ENCODE data around the gene SPOPL.
"Not testable (repeated sequence)": the region's sequence is repeated elsewhere in the genome, so short reads cannot be mapped to it uniquely, and the experiment has no call there.

Gene SPOPL

GRCh38 chr2:138454761-138455160 is 46.8 kb upstream of the SPOPL start:
- no peak for DNase-seq (ENCODE audit: low read depth in 1 of 2, low spot score in 1 of 2)
- no peak overlapping the region for H3K4me3 ChIP-seq (replicated peaks; ENCODE audit: insufficient read depth, low read length)
- TF ChIP-seq CTCF (IDR thresholded peaks at IDR 0.05; ENCODE audit: insufficient read depth, low read length) (no peak), SPI1 (IDR thresholded peaks at IDR 0.05; ENCODE audit: borderline replicate concordance, low read depth) (no peak), POLR2AphosphoS5 (IDR thresholded peaks at IDR 0.05; ENCODE audit: low read depth) (no peak), REST (IDR thresholded peaks at IDR 0.05; ENCODE audit: insufficient replicate concordance, low read depth) (no peak), GABPA (IDR thresholded peaks at IDR 0.05; ENCODE audit: low read depth) (no peak)
- no peak overlapping the region for H3K27ac ChIP-seq (replicated peaks)
- H3K27me3 ChIP-seq (ENCODE audit: insufficient read depth, poor library complexity, severe bottlenecking), result no peaks in the 10 kb centered on the region

GRCh38 chr2:138455275-138455674 is 46.3 kb upstream of the SPOPL start:
- Histone ChIP-seq H3K4me3 (replicated peaks; ENCODE audit: insufficient read depth, low read length) (no peak overlapping the region), H3K27me3 (ENCODE audit: insufficient read depth, poor library complexity, severe bottlenecking) (no peaks in the 10 kb centered on the region), H3K27ac (replicated peaks) (no peak overlapping the region)
- no peak for TF ChIP-seq CTCF (IDR thresholded peaks at IDR 0.05; ENCODE audit: insufficient read depth, low read length)
- TF ChIP-seq GABPA (IDR thresholded peaks at IDR 0.05; ENCODE audit: low read depth), result no peak
- TF ChIP-seq POLR2AphosphoS5 (IDR thresholded peaks at IDR 0.05; ENCODE audit: low read depth), result no peak
- no peak for TF ChIP-seq SPI1 (IDR thresholded peaks at IDR 0.05; ENCODE audit: borderline replicate concordance, low read depth)
- TF ChIP-seq REST (IDR thresholded peaks at IDR 0.05; ENCODE audit: insufficient replicate concordance, low read depth), result no peak
- DNase-seq (ENCODE audit: low read depth in 1 of 2, low spot score in 1 of 2), result no peak

DNA sequence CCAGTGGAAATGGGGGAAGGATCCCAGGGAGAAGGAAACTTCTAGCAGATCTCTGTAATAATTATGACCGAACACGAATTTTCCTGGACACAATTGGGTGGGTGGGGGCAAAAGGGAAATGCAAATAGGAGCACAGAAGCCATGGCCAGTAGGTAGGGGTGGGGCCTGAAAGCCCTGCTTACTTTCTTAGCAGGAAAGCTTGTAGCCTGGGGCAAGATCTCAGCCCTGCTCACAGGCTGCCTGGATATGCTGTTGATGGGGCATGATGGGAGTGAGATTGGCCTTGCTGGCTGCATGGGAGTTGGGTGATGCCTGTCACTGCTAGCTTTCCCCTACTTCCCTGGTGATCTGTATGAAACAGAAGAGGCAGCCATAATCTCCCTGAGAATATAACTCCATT is 45.9 kb upstream of the SPOPL start:
- DNase-seq (ENCODE audit: low read depth in 1 of 2, low spot score in 1 of 2), result no peak
- no peak overlapping the region for H3K4me3 ChIP-seq (replicated peaks; ENCODE audit: insufficient read depth, low read length)
- no peaks in the 10 kb centered on the region for H3K27me3 ChIP-seq (ENCODE audit: insufficient read depth, poor library complexity, severe bottlenecking)
- no peak overlapping the region for H3K27ac ChIP-seq (replicated peaks)
- TF ChIP-seq POLR2AphosphoS5 (IDR thresholded peaks at IDR 0.05; ENCODE audit: low read depth) (no peak), CTCF (IDR thresholded peaks at IDR 0.05; ENCODE audit: insufficient read depth, low read length) (no peak), SPI1 (IDR thresholded peaks at IDR 0.05; ENCODE audit: borderline replicate concordance, low read depth) (no peak), REST (IDR thresholded peaks at IDR 0.05; ENCODE audit: insufficient replicate concordance, low read depth) (no peak), GABPA (IDR thresholded peaks at IDR 0.05; ENCODE audit: low read depth) (no peak)

- DNase-seq (ENCODE audit: low read depth in 1 of 2, low spot score in 1 of 2); H3K27me3 ChIP-seq (ENCODE audit: insufficient read depth, poor library complexity, severe bottlenecking); H3K4me3 ChIP-seq (replicated peaks; ENCODE audit: insufficient read depth, low read length); H3K27ac ChIP-seq (replicated peaks): not testable (repeated sequence)
These were observed 38.9 kb upstream of the SPOPL start for GRCh38 chr2:138462689-138463088.
